Omental fat pad (tissue), 4 donors: ENCODE measurements around the gene MRPL2. TPM values are rescaled to one million over a fixed set of nuclear protein-coding genes. Genes with fewer than 3 reads are reported as not detected.

Experiments
- ATAC-seq: fragments of 150-250 bp; one replicate; pipeline ENCODE4 v1.9.1; 2016; ENCODE audit warnings: mild to moderate bottlenecking, moderate library complexity; ENCODE audit not compliant: low FRiP score
- DNase-seq: peaks from one replicate; pipeline ENCODE4 v3.0.0-alpha.2; 2019; ENCODE audit warnings: low spot score
- total RNA-seq, 4 donors: library from RNA; depleted of rRNA; stranded (reverse); fragments of >200 nt; gene quantifications; one replicate each; pipeline ENCODE4 v1.1.0, GENCODE V29; 2016
- TF ChIP-seq, protein P1 (sequence below), 3 donors: fragments of 450-650 bp; IDR thresholded peaks; one replicate each; pipeline ENCODE4 v1.5.1; 2016 to 2017; ENCODE audit warnings: antibody characterized with exemption in 3 of 3, mild to moderate bottlenecking in 3 of 3, moderate library complexity in 2 of 3

MRPL2 gene
- total RNA-seq, 4 donors from 2014 or later: 10.7 to 32.2 (median 19.3) TPM

DNA sequence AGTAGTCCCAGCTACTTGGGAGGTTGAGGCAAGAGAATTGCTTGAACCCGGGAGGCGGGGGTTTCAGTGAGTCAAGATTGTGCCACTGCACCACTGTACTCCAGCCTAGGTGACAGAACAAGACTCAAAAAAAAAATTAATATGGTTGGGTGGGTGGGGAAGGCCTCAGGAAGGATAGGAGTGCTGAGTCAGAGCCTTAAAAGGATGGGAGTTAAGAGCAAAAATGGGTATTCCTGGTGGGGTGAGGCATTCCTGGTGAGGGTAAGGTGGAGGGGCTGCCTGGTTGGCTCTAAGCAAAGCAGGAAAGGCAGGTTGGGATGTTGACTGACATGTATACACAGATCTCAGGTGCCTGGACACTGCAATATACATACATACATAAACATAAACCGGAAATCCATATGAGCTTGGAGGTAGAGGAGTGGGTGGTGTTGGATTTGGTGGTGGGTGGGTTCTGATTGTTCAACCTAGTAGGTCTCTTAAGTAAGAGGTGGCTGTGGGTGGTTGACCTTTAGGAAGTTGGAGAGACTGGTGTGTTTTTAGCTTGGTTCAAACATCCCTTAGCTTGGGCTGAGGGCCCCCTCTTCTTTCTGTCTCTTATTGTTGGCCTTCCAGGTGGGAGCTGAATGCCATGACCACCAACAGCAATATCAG lies 39.1 kb downstream of the MRPL2 start:
- DNase-seq (no peak), ATAC-seq (no peak)
- TF ChIP-seq, protein P1, sequence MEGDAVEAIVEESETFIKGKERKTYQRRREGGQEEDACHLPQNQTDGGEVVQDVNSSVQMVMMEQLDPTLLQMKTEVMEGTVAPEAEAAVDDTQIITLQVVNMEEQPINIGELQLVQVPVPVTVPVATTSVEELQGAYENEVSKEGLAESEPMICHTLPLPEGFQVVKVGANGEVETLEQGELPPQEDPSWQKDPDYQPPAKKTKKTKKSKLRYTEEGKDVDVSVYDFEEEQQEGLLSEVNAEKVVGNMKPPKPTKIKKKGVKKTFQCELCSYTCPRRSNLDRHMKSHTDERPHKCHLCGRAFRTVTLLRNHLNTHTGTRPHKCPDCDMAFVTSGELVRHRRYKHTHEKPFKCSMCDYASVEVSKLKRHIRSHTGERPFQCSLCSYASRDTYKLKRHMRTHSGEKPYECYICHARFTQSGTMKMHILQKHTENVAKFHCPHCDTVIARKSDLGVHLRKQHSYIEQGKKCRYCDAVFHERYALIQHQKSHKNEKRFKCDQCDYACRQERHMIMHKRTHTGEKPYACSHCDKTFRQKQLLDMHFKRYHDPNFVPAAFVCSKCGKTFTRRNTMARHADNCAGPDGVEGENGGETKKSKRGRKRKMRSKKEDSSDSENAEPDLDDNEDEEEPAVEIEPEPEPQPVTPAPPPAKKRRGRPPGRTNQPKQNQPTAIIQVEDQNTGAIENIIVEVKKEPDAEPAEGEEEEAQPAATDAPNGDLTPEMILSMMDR (IDR thresholded peaks at IDR 0.05): no peak

DNA sequence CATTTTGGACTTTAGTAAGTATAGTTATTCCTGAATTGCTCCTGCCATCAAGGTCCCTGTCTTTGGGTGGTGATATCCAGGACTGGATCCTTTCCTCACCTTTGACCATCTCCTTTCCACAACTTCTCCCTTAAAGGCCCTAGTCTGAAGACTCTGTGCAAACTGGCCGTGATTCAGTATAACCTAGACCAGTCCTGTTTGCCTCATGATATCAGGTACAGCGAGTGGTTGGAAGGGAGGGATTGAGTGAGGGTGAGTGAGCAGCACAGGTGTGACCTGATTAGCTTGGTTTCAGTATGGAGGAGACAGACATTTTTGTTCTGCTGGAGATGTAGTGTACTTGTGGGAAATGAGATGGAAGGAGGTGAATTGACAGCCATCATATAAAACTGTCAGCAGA lies 40.1 kb downstream of the MRPL2 start:
- TF ChIP-seq, protein P1 (IDR thresholded peaks at IDR 0.05): no peak
- no peak for ATAC-seq
- no peak for DNase-seq

DNA sequence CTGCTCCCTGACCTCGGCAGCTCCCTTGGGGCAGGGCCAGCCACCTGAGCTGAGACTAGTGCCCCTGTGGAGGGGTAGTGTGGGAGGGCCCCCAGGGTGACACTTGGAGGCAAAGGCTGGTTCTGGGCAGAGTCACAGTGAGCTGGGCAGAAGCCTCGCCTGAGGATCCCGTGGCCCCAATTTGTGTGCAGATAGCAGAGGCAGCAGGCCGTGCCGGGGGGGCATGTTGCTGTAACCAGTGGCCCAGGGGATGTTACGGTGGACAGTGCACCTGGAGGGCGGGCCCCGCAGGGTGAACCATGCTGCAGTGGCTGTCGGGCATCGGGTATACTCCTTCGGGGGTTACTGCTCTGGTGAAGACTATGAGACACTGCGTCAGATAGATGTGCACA lies 42.3 kb downstream of the MRPL2 start:
- ATAC-seq (no peak), DNase-seq (no peak)
- TF ChIP-seq, protein P1 (IDR thresholded peaks at IDR 0.05): no peak

DNA sequence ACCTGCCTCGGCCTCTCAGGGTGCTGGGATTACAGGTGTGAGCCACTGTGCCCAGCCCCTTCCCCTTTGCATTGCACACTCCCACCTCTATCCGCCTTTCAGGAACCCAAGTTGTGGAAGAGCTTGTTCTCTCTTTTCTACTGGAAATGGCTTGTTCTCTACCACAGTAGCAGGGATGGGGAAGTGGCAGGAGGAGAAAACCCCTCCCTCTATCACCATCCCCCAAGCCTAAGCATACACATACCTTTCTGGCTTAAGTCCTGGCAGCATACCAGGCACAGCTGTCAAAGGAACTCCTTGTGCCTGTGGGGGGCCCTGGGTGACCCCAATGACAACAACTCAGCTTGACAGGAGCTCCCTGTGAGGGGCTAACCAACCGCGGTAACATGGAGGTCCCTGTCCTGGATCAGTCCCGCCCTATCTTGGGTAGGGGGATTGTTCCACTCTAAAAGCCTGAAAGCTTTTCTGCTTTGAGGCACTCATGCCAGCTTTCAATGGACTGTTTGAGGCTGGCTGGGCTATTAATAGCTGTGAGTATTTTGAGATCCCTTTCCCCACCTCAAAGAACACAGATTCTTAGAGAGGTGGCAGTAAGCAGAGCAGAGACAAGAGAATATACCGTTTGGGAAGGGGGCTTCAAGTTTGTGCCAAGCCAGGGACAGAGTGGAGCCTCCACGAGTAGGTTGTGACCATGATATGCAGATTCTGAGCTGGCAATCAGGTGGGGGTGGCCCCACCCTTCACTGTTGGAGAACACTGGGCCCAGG lies 42.9 kb downstream of the MRPL2 start:
- DNase-seq (no peak), ATAC-seq (no peak)
- TF ChIP-seq, protein P1 (IDR thresholded peaks at IDR 0.05): no peak

DNA sequence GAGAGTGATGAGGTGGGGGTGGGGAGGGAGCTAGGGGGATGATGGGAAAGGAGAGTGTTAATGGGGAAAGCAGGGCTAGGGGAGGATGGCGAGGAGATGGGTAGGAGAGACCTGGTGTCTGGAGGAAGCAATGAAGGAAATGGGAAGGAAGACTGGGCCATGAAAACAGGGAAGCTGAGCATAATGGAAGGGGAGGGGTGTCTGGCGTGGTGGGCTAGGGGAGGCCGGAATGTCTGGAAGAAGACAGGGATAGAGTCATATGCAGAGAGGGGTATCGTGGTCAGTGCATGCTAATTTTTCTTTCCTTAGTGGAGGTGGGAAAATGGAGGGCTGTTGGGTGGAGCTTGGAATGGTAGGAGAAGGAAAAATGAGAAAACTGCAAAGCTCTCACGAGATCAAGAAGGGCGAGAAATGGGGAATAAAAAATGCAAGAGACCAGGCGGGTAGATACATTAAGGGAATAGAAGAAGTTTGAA lies 44.8 kb downstream of the MRPL2 start:
- no peak for DNase-seq
- no peak for ATAC-seq
- TF ChIP-seq, protein P1 (IDR thresholded peaks at IDR 0.05): no peak

DNA sequence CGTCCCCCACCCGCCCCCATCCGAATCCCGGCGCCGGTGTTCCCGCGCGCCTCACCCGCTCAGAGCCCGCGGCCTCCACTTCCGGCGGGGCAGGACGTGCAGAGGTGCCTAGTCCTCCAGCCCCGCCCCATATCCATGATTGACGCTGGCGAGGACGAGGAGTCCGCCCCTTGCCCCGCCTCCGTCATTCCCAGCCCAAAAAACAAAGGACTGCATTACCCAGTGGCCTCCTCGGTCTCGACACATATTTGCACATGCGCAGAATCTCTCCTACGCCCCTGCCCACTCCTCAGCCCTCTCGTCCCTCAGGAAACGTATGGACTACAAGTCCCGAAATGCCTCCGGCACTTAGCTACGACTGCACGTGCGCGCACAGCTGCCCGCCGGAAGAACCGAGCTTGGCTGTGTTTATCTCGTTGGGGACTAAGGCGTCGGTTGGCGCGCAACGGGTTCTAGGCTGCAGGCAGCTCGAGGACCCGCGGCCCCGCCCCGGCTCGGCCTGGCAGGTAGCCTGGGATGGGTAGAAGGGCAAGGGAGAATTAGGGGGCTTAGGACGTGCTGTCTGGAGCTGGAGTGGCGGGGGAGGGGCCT lies 45.3 kb downstream of the MRPL2 start, which contains the start of the genes KLHDC3 and MEA1:
KLHDC3 (plus strand) TSS at position 407 of the 591 bp plus-strand sequence. CDS start 2,944 bp downstream, outside the sequence.
MEA1 (minus strand) TSS at position 104 of the 591 bp plus-strand sequence. CDS start 133 bp downstream, outside the sequence.
- TF ChIP-seq, protein P1 (IDR thresholded peaks at IDR 0.05): no peak
- ATAC-seq (peak; percentile 99), DNase-seq (peak; percentile 93)
